Right lobe of liver (tissue), 6 donors: ENCODE measurements around the gene CISH. TPM values are rescaled to one million over a fixed set of nuclear protein-coding genes. Genes with fewer than 3 reads are reported as not detected.

Source experiments
- ATAC-seq, 4 donors: fragments of 200-7000 bp; cut with Tn5 transposase; one replicate each; pipeline ENCODE4 v1.9.1; 2020; ENCODE audit warnings: mild to moderate bottlenecking in 4 of 4, moderate library complexity in 4 of 4
- DNase-seq, 3 donors: peaks; one replicate each; pipeline ENCODE4 v3.0.0-alpha.2; 2020
- H3K27ac ChIP-seq, 3 donors: fragments of 200-600 bp; one replicate each; pipeline ENCODE4 v1.8.0; 2022
- H3K27me3 ChIP-seq, 2 donors: fragments of 200-600 bp; one replicate each; pipeline ENCODE4 v1.8.0; 2022
- H3K36me3 ChIP-seq, 4 donors: fragments of 200-600 bp; sonication (generic) in 1 of 4; one replicate each; pipeline versions ENCODE4 v1.5.1 to v1.8.0; 2017 to 2022; ENCODE audit warnings: control low read depth in 1 of 4
- H3K4me1 ChIP-seq, 4 donors: fragments of 200-600 bp; sonication (generic) in 1 of 4; one replicate each; pipeline versions ENCODE4 v1.5.1 to v1.8.0; 2017 to 2022; ENCODE audit warnings: control low read depth in 1 of 4
- H3K4me3 ChIP-seq, 3 donors: fragments of 200-600 bp; one replicate each; pipeline ENCODE4 v1.8.0; 2022
- H3K9me3 ChIP-seq, 4 donors: fragments of 200-600 bp; sonication (generic) in 1 of 4; one replicate each; pipeline versions ENCODE4 v1.5.1 to v1.8.0; 2017 to 2022; ENCODE audit warnings: control low read depth in 1 of 4
- CTCF ChIP-seq, 4 donors: fragments of 200-600 bp in 3 of 4; fragments of 450-650 bp in 1 of 4; IDR thresholded peaks; one replicate each; pipeline versions ENCODE4 v1.5.1 to v1.8.0; 2016 to 2022; ENCODE audit warnings: antibody characterized with exemption in 4 of 4, mild to moderate bottlenecking in 2 of 4
- POLR2A ChIP-seq: fragments of 450-650 bp; IDR thresholded peaks from one replicate; pipeline ENCODE4 v1.6.1; 2017; ENCODE audit warnings: antibody characterized with exemption, mild to moderate bottlenecking
- WGBS: methylation state at CpG from one replicate; pipeline ENCODE4 v1.1.6; 2018; ENCODE audit warnings: low coverage, low lambda C conversion rate; ENCODE audit not compliant: insufficient coverage; ENCODE audit errors: missing lambda C conversion rate; 5-methylcytosine and 5-hydroxymethylcytosine counted together
- intact Hi-C, 2 donors: fragments of 100-400 bp; cut with DNase I; formaldehyde crosslinking; loops; one replicate each; pipeline versions ENCODE4 v1.11.2 to v1.14.1; 2022
- total RNA-seq, 6 experiments: library from RNA; depleted of rRNA in 2 of 6; stranded (reverse); fragments of >200 nt in 2 of 6; fragmentation: NEBNext Ultra II Directional in 3 of 6; extraction: Animal tissue kit (Norgen Biotek cat#: 25700) in 3 of 6; gene quantifications; one replicate each; pipeline versions ENCODE4 v1.1.0 to v1.2.4, GENCODE V29; 2016 to 2023
- donor health status: DM: no; HTN: yes; CAD: no.
- donor health status: DM: no; HTN: no; CAD: no.
- donor health status: DM: no; HTN: no; CAD: no.
- donor health status: DM: no; HTN: yes; CAD: no.
- donor health status: DM: no; HTN: yes; CAD: no.

CISH gene
- total RNA-seq, 6 experiments from 2014 or later: 5.3 to 28.1 (median 17.8) TPM

GRCh38 chr3:50616003-50616769, 4.6 kb upstream of the CISH start:
- Histone ChIP-seq H3K4me3 (peak overlapping the region; percentile 78 to 95 (median 88)), H3K36me3 (no peaks in the 10 kb centered on the region), H3K4me1 (peaks cover 0 to 31% (median 10%) of the 10 kb centered on the region in 4 donors), H3K27me3 (no peaks in the 10 kb centered on the region), H3K9me3 (no peaks in the 10 kb centered on the region), H3K27ac (peak overlapping the region; percentile 27 to 45 (median 44))
- no peak for TF ChIP-seq POLR2A
- peak; percentile 95 to 99 (median 96) for TF ChIP-seq CTCF (IDR thresholded peaks at IDR 0.05)
- DNase-seq: peak; percentile 80 to 85 (median 84)
- 1% methylated on average over 19 of the region's 24 CpGs for WGBS
- peak; percentile 46 to 56 (median 47) for ATAC-seq
- intact Hi-C loops: no loop called here

GRCh38 chr3:50615190-50615589, 3.6 kb upstream of the CISH start:
- Histone ChIP-seq H3K36me3 (no peaks in the 10 kb centered on the region), H3K4me1 (peaks cover 0 to 31% (median 10%) of the 10 kb centered on the region in 4 donors), H3K9me3 (no peaks in the 10 kb centered on the region), H3K4me3 (no peak overlapping the region), H3K27me3 (no peaks in the 10 kb centered on the region), H3K27ac (no peak overlapping the region)
- WGBS: 33% methylated on average over 1 of the region's 1 CpG
- DNase-seq (no peak), ATAC-seq (no peak)
- TF ChIP-seq CTCF (IDR thresholded peaks at IDR 0.05): no peak
- intact Hi-C loops: no loop called here

GRCh38 chr3:50612970-50613846, 1.6 kb upstream of the CISH start:
- no peaks in the 10 kb centered on the region for H3K36me3 ChIP-seq
- DNase-seq (peak in 1 of 3 donors; percentile 16), ATAC-seq (no peak)
- peak overlapping the region; percentile 87 to 94 (median 93) for H3K4me3 ChIP-seq
- H3K9me3 ChIP-seq: no peaks in the 10 kb centered on the region
- 49% methylated on average over 4 of the region's 6 CpGs for WGBS
- peaks cover 0 to 44% (median 13%) of the 10 kb centered on the region in 4 donors for H3K4me1 ChIP-seq
- TF ChIP-seq CTCF (IDR thresholded peaks at IDR 0.05): no peak
- TF ChIP-seq POLR2A: no peak
- H3K27ac ChIP-seq: peak overlapping the region; percentile 39 to 97 (median 83)
- no peaks in the 10 kb centered on the region for H3K27me3 ChIP-seq
- intact Hi-C loops: loop anchor here (2.0 to 5.0 kb wide), 2 partner anchors 40 to 41 kb away; no protein-coding TSS in a partner anchor

- Histone ChIP-seq H3K9me3 (no peaks in the 10 kb centered on the region), H3K4me3 (peak overlapping the region; percentile 87 to 94 (median 93)), H3K27ac (peak overlapping the region; percentile 39 to 97 (median 83)), H3K27me3 (no peaks in the 10 kb centered on the region), H3K4me1 (peaks cover 0 to 42% (median 17%) of the 10 kb centered on the region in 4 donors), H3K36me3 (peaks cover 0 to 8% (median 2%) of the 10 kb centered on the region in 4 donors)
- TF ChIP-seq POLR2A: no peak
- TF ChIP-seq CTCF (IDR thresholded peaks at IDR 0.05): no peak
- 5% methylated on average over 18 of the region's 29 CpGs for WGBS
- intact Hi-C loops: loop anchor here (2.0 to 5.0 kb wide), 2 partner anchors 40 kb away; no protein-coding TSS in a partner anchor
- DNase-seq: no peak
- ATAC-seq: no peak
Measured at GRCh38 chr3:50612234-50612882, 784 bp upstream of the CISH start.
